GM21786 (cell line): ENCODE data around the gene TMPRSS4.

ENCODE experiments used
- ATAC-seq: cut with Tn5 transposase; IDR thresholded peaks from one replicate; pipeline ENCODE4 v1.9.1; 2021; ENCODE audit not compliant: unreplicated experiment

The TMPRSS4 gene

GRCh38 chr11:118102721-118103261 lies 25.9 kb downstream of the TMPRSS4 start:
- no peak for ATAC-seq

DNA sequence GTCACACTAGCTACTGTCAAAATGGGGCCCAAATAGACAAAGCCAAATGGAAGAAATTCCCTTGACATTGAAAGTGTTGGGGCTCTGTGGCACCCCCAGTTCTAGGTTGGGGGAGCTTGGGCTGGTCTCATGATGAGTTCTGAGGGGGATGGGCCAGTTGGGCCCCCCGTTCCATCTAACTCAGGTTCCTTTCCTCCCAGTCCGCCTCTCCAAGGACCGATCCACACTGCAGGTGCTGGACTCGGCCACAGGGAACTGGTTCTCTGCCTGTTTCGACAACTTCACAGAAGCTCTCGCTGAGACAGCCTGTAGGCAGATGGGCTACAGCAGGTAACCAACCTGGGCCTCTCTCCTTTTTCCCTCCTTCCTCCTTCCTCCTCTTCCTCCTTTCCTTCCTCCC lies 27.6 kb downstream of the TMPRSS4 start:
- no peak for ATAC-seq

DNA sequence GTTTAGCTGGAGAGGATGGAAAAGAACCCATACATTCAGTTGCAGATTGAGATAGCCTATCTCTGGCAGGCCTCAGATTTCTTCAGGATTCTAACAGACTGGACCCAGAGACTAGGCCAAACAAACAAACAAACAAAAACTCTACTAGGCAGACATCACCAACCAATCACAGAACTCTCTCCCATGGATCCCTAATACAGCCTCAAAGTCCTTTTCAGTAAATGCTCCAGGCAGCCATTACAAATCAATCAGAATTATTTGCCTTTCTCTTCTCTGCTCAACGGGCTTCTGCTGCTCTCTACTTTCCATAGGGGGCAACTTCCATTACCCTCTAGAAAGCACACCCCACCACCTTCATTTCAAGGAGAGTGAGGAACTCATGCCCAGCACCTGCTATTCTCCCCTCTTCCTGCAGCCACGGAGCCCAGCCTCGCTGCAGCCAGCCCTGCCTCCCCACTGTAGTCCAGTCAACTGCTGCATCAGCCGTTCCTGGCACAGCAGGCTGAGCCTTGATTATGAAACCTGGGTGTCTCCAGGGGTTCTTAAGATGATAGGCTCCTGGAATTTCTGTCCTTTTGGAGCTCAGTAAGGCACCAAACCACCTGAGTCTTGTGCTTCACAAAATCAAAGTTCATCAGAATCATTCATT lies 28.9 kb downstream of the TMPRSS4 start:
- no peak for ATAC-seq

DNA sequence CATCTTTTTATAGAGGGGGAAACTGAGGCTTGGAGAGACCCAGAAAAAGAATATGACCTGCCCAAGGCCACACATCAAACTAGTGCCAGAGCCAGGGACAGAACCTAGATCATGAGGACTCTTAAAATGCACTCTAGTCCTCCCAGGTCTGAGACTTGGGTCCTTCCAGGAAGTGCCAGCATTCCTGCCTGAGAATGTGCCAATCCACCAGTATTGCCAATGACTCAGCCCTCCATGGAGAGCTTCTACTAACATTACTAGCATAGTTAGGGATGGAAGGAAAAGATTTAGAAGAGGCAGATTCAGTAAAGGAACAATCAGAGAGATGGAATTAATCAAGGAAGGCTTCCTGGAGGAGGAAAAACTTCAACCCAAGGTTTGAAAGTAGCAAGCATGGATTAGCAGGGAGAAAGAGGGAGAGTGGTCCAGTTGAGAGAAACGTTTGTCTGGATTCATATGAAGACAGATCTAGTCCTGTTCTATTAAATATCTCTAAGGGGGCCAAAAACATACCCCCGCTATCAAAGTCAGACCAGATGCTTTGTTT lies 30.0 kb downstream of the TMPRSS4 start:
- ATAC-seq = no peak

GRCh38 chr11:118108513-118108912 lies 31.6 kb downstream of the TMPRSS4 start:
- no peak for ATAC-seq

DNA sequence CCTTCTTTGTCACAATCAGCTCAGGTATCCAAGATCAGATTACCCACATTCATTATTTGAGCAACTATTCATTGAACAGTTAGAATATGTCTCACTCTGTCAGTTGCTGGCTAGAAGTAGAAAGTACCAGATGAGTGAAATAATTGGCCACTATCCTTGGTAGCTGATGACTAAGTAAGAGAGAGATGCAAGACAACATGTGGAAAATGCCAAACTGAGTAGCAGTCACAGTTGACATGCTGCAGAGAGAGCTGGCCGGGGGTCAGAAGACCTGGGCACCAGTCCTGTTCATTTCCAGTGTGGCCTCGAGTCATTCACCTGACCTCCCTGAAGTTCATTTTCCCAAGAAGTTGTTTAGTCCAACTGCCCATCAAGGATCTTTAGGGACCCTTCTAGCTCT lies 32.4 kb downstream of the TMPRSS4 start:
- no peak for ATAC-seq

GRCh38 chr11:118111019-118111743 lies 34.3 kb downstream of the TMPRSS4 start:
- no peak for ATAC-seq

- no peak for ATAC-seq
Measured at GRCh38 chr11:118111744-118112035, 34.8 kb downstream of the TMPRSS4 start.

DNA sequence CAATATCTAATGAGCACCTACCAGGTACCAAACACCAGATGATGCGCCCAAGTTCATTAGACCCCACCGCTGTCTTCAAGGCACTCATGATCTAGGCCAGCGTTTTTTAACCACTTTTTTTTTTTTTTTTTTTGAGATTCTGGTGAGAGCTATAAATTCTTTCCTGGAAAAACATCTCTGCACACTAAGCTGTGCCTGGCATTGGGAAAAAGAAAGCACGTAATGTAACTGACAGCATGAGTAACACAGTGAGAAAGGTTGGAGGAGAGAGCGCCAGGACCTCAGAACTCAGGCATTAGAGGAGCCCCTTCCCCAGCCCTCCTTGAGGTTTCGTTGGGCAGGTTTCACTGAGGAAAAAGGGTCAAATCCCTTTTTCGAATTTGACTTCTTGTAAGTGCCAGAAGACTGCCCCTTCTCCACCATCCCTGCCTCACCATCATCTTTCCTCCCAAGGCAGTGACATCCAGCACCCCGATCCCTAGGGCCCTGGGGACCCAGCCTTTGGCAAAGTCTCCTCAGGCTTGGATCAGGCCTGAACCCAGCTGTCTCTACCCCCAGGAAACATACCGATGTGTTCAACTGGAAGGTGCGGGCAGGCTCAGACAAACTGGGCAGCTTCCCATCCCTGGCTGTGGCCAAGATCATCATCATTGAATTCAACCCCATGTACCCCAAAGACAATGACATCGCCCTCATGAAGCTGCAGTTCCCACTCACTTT lies 36.0 kb downstream of the TMPRSS4 start:
- no peak for ATAC-seq

DNA sequence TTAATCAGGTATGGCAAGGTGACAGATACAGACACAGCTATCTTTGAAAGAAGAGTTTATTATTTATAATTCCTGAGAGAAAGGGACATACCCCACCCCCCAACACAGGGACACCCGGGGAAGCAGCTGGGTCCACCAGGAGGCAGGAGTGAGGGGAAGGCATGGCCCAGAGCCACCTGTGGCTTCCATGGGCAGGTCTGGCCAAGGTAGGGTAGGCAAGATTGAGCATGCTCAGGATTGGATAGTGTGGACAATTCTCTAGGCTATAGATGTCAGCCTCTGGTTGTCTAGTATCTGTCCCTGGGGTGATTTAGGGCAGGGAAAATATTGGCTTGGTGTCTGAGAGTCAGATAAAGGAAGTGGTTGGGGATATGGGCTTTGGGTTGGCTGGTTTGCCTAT lies 37.4 kb downstream of the TMPRSS4 start:
- ATAC-seq = no peak

DNA sequence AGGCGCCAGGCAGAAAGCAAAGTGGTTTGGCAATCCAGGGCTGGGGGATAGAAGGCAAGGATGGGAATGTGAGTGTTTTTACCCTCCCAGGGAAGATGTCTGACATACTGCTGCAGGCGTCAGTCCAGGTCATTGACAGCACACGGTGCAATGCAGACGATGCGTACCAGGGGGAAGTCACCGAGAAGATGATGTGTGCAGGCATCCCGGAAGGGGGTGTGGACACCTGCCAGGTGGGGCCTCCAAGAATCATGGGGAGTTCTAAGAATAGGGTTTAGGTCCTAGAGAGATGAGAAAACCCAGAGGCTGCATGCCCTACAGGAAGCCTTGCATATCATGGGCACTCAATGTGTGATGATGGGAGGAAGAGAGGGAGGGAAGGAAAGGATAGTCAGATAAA lies 38.2 kb downstream of the TMPRSS4 start:
- no peak for ATAC-seq

DNA sequence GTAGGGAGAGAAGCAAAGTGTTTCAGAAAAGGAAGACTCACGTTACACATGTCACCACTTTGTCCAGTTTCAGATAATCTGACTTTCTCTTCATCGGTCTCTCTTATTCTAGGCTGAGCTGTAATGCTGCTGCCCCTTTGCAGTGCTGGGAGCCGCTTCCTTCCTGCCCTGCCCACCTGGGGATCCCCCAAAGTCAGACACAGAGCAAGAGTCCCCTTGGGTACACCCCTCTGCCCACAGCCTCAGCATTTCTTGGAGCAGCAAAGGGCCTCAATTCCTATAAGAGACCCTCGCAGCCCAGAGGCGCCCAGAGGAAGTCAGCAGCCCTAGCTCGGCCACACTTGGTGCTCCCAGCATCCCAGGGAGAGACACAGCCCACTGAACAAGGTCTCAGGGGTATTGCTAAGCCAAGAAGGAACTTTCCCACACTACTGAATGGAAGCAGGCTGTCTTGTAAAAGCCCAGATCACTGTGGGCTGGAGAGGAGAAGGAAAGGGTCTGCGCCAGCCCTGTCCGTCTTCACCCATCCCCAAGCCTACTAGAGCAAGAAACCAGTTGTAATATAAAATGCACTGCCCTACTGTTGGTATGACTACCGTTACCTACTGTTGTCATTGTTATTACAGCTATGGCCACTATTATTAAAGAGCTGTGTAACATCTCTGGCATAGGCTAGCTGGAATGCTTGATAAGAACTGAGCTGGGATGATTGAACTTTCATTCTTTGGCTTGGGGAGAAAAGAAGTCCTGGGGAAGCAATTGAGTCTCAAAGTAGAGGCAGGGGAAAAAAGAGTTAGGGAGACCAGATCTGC lies 41.1 kb downstream of the TMPRSS4 start:
- no peak for ATAC-seq

- ATAC-seq = no peak
Measured at GRCh38 chr11:118120793-118121192, 43.9 kb downstream of the TMPRSS4 start.

DNA sequence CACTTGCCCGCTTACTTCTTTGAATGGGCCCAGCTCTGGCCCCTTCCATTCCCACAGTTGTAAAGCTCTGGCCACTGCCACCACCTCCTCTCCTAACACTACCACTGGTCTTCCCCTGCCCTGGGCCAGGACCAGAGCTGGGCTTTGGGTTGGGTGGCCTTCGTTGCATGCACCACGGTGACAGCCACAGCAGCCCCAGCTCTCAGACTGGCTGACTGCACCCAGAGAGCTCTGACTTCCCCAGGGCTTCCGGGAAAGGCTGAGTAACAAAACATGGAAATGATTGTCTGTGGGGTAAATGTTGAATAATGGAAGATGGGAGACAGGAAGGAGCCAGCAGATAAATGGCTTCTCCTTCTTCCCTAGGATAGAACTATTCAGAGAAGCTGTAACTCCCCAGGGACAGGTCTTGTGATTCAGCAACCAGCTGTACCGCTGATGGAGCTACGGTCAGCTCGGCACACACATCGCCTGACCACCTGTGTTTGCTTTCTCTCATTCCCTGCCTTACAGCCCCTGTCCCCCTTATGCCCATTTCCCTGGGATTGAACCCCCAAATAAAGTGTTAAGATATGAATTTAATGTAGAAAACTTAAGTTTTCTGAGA lies 48.2 kb downstream of the TMPRSS4 start:
- ATAC-seq = no peak

GRCh38 chr11:118126082-118126838 lies 49.4 kb downstream of the TMPRSS4 start:
- no peak for ATAC-seq

DNA sequence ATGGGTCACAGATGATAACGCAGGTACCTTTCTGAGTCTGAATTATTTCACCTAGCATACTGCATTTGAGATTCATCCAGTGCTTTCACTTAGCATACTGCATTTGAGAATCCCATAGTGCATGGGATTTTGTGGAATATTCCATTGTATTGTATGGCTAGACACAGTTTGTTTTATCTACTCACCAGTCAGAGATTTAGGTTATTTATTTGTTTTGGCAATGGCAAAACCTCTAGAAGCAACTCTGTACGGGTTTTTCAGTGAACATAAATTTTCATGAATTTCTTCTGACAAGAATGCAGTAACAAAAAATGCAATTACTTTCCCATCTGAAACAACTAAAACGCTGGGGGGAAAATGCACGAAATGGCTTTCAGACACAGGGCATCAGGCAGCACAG lies 51.4 kb downstream of the TMPRSS4 start:
- ATAC-seq = no peak

DNA sequence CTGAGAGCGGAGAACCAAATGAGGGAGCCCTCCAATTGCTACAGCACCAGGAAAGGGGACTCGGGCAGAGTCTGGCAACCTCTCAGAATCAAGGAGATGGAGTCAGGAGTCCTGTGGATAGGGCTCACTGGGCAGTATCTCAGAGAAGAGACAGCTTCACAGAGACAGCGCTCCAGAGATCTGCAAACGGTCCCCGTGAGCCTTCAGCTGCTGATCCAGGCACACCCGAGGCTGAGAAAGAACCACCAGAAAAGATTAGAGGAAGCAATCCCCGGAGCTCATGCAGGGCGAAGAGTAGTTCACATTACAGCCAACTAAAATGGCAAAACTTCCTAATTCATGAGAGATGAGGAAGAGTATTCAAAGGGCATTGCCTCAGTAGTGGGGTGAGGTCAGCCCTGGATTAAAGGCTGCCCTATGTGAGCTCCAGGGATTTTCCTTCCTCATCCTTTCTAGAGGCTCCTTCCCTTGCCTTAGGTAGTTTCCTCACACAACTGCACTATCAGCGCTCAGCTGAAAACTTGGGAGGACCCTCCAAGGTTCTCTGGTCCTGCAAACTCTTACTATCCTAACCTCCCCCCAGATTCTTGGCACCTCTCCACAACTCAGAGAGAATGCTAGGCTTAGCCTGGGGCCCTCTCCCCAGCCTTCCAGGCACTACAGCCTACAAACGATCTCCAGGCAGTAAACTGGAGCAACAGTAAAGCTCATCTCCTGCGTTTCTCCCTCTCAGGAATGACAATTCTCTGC lies 52.0 kb downstream of the TMPRSS4 start:
- no peak for ATAC-seq

- ATAC-seq = no peak
Measured at GRCh38 chr11:118129471-118130172, 52.7 kb downstream of the TMPRSS4 start.
